Ishikawa (cell line): ENCODE data around the gene SHISA9.

Source experiments
- CREB1 ChIP-seq: IDR thresholded peaks from 2 replicates; pipeline ENCODE4 v1.6.1; 2012; ENCODE audit warnings: low read depth
- EP300 ChIP-seq: IDR thresholded peaks from 2 replicates; pipeline ENCODE4 v1.6.1; 2012; ENCODE audit warnings: borderline replicate concordance
- FOXM1 ChIP-seq: IDR thresholded peaks from 2 replicates; pipeline ENCODE4 v1.6.1; 2012; ENCODE audit warnings: low read depth, borderline replicate concordance
- NFIC ChIP-seq: IDR thresholded peaks from 2 replicates; pipeline ENCODE4 v1.6.1; 2012
- RAD21 ChIP-seq: IDR thresholded peaks from 2 replicates; pipeline ENCODE4 v1.6.1; 2012; ENCODE audit warnings: low read depth
- TAF1 ChIP-seq: IDR thresholded peaks from 2 replicates; pipeline ENCODE4 v1.6.1; 2012; ENCODE audit warnings: low read depth, mild to moderate bottlenecking
- TCF12 ChIP-seq: IDR thresholded peaks from 2 replicates; pipeline ENCODE4 v1.6.1; 2012; ENCODE audit warnings: low read depth
- YY1 ChIP-seq: IDR thresholded peaks from 2 replicates; pipeline ENCODE4 v1.6.1; 2012; ENCODE audit warnings: low read depth
- TF ChIP-seq, protein P1 (sequence below): IDR thresholded peaks from 2 replicates; pipeline ENCODE4 v1.6.1; 2012; ENCODE audit warnings: low read depth, mild to moderate bottlenecking
- TF ChIP-seq, protein P2 (sequence below): IDR thresholded peaks from 2 replicates; pipeline ENCODE4 v1.6.1; 2012

DNA sequence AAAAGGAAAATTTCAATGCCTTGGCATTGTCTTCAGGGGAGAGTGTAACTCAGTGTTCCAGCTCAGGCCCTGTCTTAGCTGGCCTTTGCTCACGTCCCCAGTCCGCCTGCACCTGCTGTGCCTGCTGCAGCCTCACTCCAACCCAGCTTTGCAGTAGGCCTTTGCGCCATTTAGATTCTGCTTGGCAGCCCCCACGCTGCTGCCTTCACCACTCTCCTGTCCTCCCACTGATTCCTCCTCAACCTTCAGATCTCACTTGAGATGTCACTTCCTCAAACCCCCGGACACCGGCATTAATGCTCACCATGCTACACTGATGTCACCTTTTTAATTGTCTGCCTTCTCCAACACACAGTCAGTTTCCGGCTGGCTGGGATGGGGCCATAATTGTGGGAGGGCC, 166.2 kb downstream of the SHISA9 start:
- TF ChIP-seq EP300 (no peak), TAF1 (no peak), TCF12 (no peak), RAD21 (no peak), FOXM1 (no peak), YY1 (no peak), NFIC (no peak), CREB1 (no peak)
- TF ChIP-seq, protein P1, sequence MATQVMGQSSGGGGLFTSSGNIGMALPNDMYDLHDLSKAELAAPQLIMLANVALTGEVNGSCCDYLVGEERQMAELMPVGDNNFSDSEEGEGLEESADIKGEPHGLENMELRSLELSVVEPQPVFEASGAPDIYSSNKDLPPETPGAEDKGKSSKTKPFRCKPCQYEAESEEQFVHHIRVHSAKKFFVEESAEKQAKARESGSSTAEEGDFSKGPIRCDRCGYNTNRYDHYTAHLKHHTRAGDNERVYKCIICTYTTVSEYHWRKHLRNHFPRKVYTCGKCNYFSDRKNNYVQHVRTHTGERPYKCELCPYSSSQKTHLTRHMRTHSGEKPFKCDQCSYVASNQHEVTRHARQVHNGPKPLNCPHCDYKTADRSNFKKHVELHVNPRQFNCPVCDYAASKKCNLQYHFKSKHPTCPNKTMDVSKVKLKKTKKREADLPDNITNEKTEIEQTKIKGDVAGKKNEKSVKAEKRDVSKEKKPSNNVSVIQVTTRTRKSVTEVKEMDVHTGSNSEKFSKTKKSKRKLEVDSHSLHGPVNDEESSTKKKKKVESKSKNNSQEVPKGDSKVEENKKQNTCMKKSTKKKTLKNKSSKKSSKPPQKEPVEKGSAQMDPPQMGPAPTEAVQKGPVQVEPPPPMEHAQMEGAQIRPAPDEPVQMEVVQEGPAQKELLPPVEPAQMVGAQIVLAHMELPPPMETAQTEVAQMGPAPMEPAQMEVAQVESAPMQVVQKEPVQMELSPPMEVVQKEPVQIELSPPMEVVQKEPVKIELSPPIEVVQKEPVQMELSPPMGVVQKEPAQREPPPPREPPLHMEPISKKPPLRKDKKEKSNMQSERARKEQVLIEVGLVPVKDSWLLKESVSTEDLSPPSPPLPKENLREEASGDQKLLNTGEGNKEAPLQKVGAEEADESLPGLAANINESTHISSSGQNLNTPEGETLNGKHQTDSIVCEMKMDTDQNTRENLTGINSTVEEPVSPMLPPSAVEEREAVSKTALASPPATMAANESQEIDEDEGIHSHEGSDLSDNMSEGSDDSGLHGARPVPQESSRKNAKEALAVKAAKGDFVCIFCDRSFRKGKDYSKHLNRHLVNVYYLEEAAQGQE = no peak
- TF ChIP-seq, protein P2, sequence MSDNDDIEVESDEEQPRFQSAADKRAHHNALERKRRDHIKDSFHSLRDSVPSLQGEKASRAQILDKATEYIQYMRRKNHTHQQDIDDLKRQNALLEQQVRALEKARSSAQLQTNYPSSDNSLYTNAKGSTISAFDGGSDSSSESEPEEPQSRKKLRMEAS = no peak
